ENCODE measurements around the gene PPP4C. TPM values are rescaled to one million over a fixed set of nuclear protein-coding genes. Genes with fewer than 3 reads are reported as not detected.
A peak's percentile ranks its signal among the peaks of the same experiment; 100 is the strongest.

The PPP4C gene
- total and polyA plus RNA-seq, 12 donors: 39.2 to 136 (median 80.8) TPM

DNA sequence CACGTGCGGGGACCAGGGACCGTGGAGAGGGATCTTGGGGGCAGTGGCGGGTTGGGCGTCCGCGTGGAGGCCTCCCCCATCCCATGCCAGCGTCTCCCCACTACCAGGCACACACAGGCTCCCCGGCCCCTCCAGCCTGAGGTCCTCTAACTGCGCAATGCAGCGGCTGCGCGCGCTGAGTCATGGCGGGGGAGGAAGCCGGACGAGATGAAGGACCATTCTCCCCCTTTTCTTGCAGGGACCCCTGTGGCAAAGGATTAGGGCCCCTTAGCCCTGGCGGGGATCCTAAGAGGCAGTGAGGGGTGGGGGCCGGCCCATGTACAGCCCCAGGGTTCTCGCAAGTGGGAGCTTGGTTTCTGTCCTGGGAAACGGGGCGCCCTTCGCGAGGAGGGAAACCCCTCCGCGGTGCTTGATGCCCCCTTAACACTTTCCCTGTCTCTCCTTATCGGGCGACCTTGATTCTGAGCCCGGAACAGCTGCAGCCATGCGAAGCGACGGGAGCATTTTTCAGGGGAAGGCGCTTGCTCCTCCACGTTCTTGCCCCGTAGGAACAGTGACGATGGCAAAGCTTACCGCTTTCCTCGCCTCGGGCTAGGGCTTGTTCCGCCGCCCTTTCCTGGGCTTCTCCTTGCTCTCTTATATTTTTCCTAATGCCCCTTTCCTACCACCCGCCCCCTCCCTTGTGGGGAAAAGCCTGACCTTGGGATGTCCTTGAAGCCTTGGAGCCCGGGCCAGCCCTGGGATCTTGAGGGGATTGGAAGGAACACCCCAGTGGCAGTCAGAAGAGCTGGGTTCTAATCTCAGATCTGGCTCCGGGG lies 9.6 kb upstream of the PPP4C start:
- Histone ChIP-seq H3K36me3 (replicated peaks in 1 of 2) (peaks cover 0 to 45% of the 10 kb centered on the region in 2 donors), H3K4me3 (peak overlapping the region; percentile 41 to 96 (median 88)), H3K27ac (peak overlapping the region; percentile 76 to 100 (median 99)), H3K27me3 (no peaks in the 10 kb centered on the region), H3K4me1 (replicated peaks in 1 of 2) (peaks cover 41 to 50% of the 10 kb centered on the region in 2 donors), H3K9me3 (replicated peaks in 1 of 3) (no peaks in the 10 kb centered on the region)
- WGBS, 4 donors: 1% methylated on average over 20 to 44 of the region's 44 CpGs
- TF ChIP-seq POLR2A (IDR thresholded peaks at IDR 0.05): no peak
- TF ChIP-seq, protein P1, sequence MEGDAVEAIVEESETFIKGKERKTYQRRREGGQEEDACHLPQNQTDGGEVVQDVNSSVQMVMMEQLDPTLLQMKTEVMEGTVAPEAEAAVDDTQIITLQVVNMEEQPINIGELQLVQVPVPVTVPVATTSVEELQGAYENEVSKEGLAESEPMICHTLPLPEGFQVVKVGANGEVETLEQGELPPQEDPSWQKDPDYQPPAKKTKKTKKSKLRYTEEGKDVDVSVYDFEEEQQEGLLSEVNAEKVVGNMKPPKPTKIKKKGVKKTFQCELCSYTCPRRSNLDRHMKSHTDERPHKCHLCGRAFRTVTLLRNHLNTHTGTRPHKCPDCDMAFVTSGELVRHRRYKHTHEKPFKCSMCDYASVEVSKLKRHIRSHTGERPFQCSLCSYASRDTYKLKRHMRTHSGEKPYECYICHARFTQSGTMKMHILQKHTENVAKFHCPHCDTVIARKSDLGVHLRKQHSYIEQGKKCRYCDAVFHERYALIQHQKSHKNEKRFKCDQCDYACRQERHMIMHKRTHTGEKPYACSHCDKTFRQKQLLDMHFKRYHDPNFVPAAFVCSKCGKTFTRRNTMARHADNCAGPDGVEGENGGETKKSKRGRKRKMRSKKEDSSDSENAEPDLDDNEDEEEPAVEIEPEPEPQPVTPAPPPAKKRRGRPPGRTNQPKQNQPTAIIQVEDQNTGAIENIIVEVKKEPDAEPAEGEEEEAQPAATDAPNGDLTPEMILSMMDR (IDR thresholded peaks at IDR 0.05): peak in 1 of 6 experiments; percentile 6
- intact Hi-C loops (cut with DNase I): no loop called here
- peak in 6 of 7 donors; percentile 45 to 79 (median 74) for DNase-seq

DNA sequence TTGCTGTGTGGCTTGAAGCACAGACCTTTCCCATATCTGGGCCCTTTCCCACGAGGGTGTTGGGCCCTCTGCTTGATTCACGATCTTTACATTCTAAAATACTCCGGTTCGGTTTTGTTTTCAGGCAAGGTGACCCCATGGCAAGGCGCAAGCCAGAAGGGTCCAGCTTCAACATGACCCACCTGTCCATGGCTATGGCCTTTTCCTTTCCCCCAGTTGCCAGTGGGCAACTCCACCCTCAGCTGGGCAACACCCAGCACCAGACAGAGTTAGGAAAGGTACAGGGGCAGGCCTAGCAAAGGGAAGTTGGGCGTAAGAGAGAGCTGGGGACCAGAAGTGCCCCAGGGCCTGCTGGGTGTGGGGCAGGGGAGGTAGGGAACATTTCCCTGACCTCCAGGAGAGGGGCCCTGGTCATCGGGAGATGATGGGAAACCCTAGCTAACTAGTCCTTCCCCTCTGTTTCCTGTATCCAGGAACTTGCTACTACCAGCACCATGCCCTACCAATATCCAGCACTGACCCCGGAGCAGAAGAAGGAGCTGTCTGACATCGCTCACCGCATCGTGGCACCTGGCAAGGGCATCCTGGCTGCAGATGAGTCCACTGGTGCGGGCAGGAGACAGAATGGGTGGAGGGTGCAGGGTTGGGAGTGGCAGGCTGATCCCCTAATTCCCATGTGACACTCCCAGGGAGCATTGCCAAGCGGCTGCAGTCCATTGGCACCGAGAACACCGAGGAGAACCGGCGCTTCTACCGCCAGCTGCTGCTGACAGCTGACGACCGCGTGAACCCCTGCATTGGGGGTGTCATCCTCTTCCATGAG lies 8.8 kb upstream of the PPP4C start:
- intact Hi-C loops (cut with DNase I): no loop called here
- Histone ChIP-seq H3K36me3 (replicated peaks in 1 of 2) (peaks cover 0 to 53% of the 10 kb centered on the region in 2 donors), H3K27ac (peak overlapping the region; percentile 76 to 100 (median 99)), H3K4me1 (replicated peaks in 1 of 2) (peaks cover 41 to 50% of the 10 kb centered on the region in 2 donors), H3K9me3 (replicated peaks in 1 of 3) (no peaks in the 10 kb centered on the region), H3K4me3 (peak overlapping the region; percentile 41 to 96 (median 88)), H3K27me3 (no peaks in the 10 kb centered on the region)
- DNase-seq: peak; percentile 53 to 74 (median 61)
- TF ChIP-seq, protein P1 (IDR thresholded peaks at IDR 0.05): no peak
- TF ChIP-seq POLR2A (IDR thresholded peaks at IDR 0.05): peak in 1 of 2 donors; percentile 14
- WGBS, 4 donors: 32 to 40% (median 37%) methylated on average over 11 to 21 of the region's 21 CpGs

DNA sequence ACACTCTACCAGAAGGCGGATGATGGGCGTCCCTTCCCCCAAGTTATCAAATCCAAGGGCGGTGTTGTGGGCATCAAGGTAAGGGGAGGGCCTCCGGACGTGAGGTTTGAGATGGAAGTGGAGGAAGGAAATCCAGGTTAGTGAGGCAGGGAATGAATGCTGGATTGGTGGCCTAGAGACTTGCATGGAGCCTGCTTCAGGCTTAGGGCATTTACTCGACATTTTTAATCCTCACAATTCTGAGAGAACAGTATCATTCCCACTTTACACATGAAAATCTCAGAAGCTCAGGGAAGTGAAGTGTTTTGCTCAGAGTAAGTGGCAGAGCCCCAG lies 8.2 kb upstream of the PPP4C start:
- 47 to 54% (median 52%) methylated on average over 6 of the region's 6 CpGs for WGBS, 4 donors
- H3K27me3 ChIP-seq: no peaks in the 10 kb centered on the region
- TF ChIP-seq, protein P1 (IDR thresholded peaks at IDR 0.05): no peak
- peak overlapping the region in 2 of 4 donors; percentile 87 to 96 for H3K4me3 ChIP-seq
- DNase-seq: no peak
- peak overlapping the region in 2 of 5 donors; percentile 97 to 100 for H3K27ac ChIP-seq
- H3K9me3 ChIP-seq (replicated peaks in 1 of 3): no peaks in the 10 kb centered on the region
- H3K4me1 ChIP-seq (replicated peaks in 1 of 2): peaks cover 41 to 50% of the 10 kb centered on the region in 2 donors
- peaks cover 0 to 59% of the 10 kb centered on the region in 2 donors for H3K36me3 ChIP-seq (replicated peaks in 1 of 2)
- intact Hi-C loops (cut with DNase I): no loop called here

DNA sequence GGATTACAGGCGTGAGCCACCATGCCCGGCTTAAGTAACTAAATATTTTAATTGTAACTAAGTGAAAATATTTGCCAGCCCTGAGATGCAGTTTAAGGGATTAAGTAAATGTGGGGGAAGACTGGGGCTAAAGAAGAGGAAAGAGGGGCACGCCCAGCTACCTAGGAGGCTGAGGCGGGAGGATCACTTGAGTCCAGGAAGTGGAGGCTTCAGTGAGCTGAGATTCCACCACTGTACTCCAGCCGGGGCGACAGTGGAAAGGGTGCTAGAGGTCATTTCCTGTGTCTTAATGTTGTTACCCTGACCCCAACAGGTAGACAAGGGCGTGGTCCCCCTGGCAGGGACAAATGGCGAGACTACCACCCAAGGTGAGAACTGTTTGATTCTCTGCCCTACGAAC lies 7.5 kb upstream of the PPP4C start:
- no peak for DNase-seq
- no peak overlapping the region for H3K4me3 ChIP-seq

More for the DNA sequence above, 7.5 kb upstream of the PPP4C start:
- Histone ChIP-seq H3K27me3 (no peaks in the 10 kb centered on the region), H3K4me1 (replicated peaks in 1 of 2) (peaks cover 41 to 46% of the 10 kb centered on the region in 2 donors), H3K27ac (peak overlapping the region in 3 of 5 donors; percentile 45 to 75 (median 60)), H3K9me3 (replicated peaks in 1 of 3) (no peaks in the 10 kb centered on the region), H3K36me3 (replicated peaks in 1 of 2) (peaks cover 0 to 65% of the 10 kb centered on the region in 2 donors)
- intact Hi-C loops (cut with DNase I): no loop called here
- WGBS, 4 donors: 72 to 86% (median 78%) methylated on average over 9 of the region's 9 CpGs
- no peak for TF ChIP-seq POLR2A (IDR thresholded peaks at IDR 0.05)
- TF ChIP-seq, protein P1 (IDR thresholded peaks at IDR 0.05): no peak

All from adrenal gland (tissue), 12 donors.